H9 (cell line): Measurements from ENCODE around the gene GALR1. TPM values are rescaled to one million over a fixed set of nuclear protein-coding genes. Genes with fewer than 3 reads are reported as not detected.

Experiments
- DNase-seq: peaks from one replicate; pipeline ENCODE4 v3.0.0-alpha.2; 2017
- H2AFZ ChIP-seq: one replicate; pipeline ENCODE4 v1.6.1; 2013; ENCODE audit warnings: mild to moderate bottlenecking, low read length, control low read depth, moderate library complexity
- H2AK5ac ChIP-seq: 2 replicates; pipeline ENCODE4 v1.6.1; 2013; ENCODE audit warnings: low read length, control low read depth, mixed read lengths; ENCODE audit not compliant: insufficient read length
- H2BK120ac ChIP-seq: one replicate; pipeline ENCODE4 v1.6.1; 2013; ENCODE audit warnings: low read depth, mild to moderate bottlenecking, low read length, control low read depth, inconsistent platforms; ENCODE audit not compliant: poor library complexity, severe bottlenecking
- H2BK12ac ChIP-seq: 2 replicates; pipeline ENCODE4 v1.6.1; 2013; ENCODE audit warnings: low read length, control low read depth, mixed read lengths, low read depth; ENCODE audit not compliant: insufficient read length
- H2BK15ac ChIP-seq: 2 replicates; pipeline ENCODE4 v1.6.1; 2013; ENCODE audit warnings: low read depth, low read length, control low read depth
- H2BK20ac ChIP-seq: one replicate; pipeline ENCODE4 v1.6.1; 2013; ENCODE audit warnings: low read depth, mild to moderate bottlenecking, low read length, control low read depth, inconsistent platforms; ENCODE audit not compliant: poor library complexity, severe bottlenecking
- H2BK5ac ChIP-seq: 2 replicates; pipeline ENCODE4 v1.6.1; 2013; ENCODE audit warnings: low read length, control low read depth, mixed read lengths; ENCODE audit not compliant: insufficient read length
- H3K14ac ChIP-seq: 2 replicates; pipeline ENCODE4 v1.6.1; 2013; ENCODE audit warnings: low read length, control low read depth; ENCODE audit not compliant: insufficient read depth
- H3K18ac ChIP-seq: 2 replicates; pipeline ENCODE4 v1.6.1; 2013; ENCODE audit warnings: low read depth, mild to moderate bottlenecking, mixed read lengths, low read length, control low read depth; ENCODE audit not compliant: insufficient read length
- H3K23ac ChIP-seq: 2 replicates; pipeline ENCODE4 v1.6.1; 2013; ENCODE audit warnings: low read length, control low read depth, mixed read lengths, low read depth; ENCODE audit not compliant: insufficient read length
- H3K23me2 ChIP-seq: 2 replicates; pipeline ENCODE4 v1.6.1; 2013; ENCODE audit warnings: low read depth, mild to moderate bottlenecking, mixed read lengths, low read length, control low read depth; ENCODE audit not compliant: insufficient read length, poor library complexity, severe bottlenecking
- H3K27ac ChIP-seq: 2 replicates; pipeline ENCODE4 v1.5.1; 2013; ENCODE audit warnings: low read length, control low read depth, mixed read lengths, low read depth; ENCODE audit not compliant: insufficient read length
- H3K27me3 ChIP-seq: 2 replicates; pipeline ENCODE4 v1.6.1; 2013; ENCODE audit warnings: low read length, control low read depth, inconsistent platforms; ENCODE audit not compliant: insufficient read depth
- H3K4ac ChIP-seq: 2 replicates; pipeline ENCODE4 v1.6.1; 2013; ENCODE audit warnings: low read depth, mild to moderate bottlenecking, control low read depth, inconsistent platforms, low read length, moderate library complexity
- H3K4me1 ChIP-seq: 2 replicates; pipeline ENCODE4 v1.6.1; 2013; ENCODE audit warnings: low read length, control low read depth, inconsistent platforms; ENCODE audit not compliant: insufficient read depth
- H3K4me2 ChIP-seq: 2 replicates; pipeline ENCODE4 v1.6.1; 2013; ENCODE audit warnings: low read length, control low read depth, mixed read lengths; ENCODE audit not compliant: insufficient read length, insufficient read depth
- H3K56ac ChIP-seq: 2 replicates; pipeline ENCODE4 v1.6.1; 2013; ENCODE audit warnings: low read depth, mild to moderate bottlenecking, mixed read lengths, low read length, control low read depth; ENCODE audit not compliant: insufficient read length
- H3K79me1 ChIP-seq: 2 replicates; pipeline ENCODE4 v1.6.1; 2013; ENCODE audit warnings: low read depth, mild to moderate bottlenecking, moderate library complexity, low read length, control low read depth, inconsistent platforms; ENCODE audit not compliant: insufficient read depth, poor library complexity, severe bottlenecking
- H3K79me2 ChIP-seq: 2 replicates; pipeline ENCODE4 v1.6.1; 2013; ENCODE audit warnings: low read length, control low read depth, inconsistent platforms; ENCODE audit not compliant: insufficient read depth
- H3K9ac ChIP-seq: 2 replicates; pipeline ENCODE4 v1.6.1; 2013; ENCODE audit warnings: low read length, control low read depth, mixed read lengths; ENCODE audit not compliant: insufficient read length; ENCODE audit errors: extremely low read depth
- H3K9me3 ChIP-seq: one replicate; pipeline ENCODE4 v1.6.1; 2013; ENCODE audit warnings: low read depth, low read length, inconsistent platforms; ENCODE audit not compliant: control insufficient read depth
- H3T11ph ChIP-seq: one replicate; pipeline ENCODE4 v1.6.1; 2013; ENCODE audit warnings: mild to moderate bottlenecking, low read length, control low read depth, inconsistent platforms
- H4K20me1 ChIP-seq: one replicate; pipeline ENCODE4 v1.6.1; 2013; ENCODE audit not compliant: control insufficient read depth, insufficient read length, insufficient read depth
- H4K5ac ChIP-seq: 2 replicates; pipeline ENCODE4 v1.6.1; 2013; ENCODE audit warnings: low read depth, mild to moderate bottlenecking, mixed read lengths, low read length, control low read depth; ENCODE audit not compliant: insufficient read length
- H4K8ac ChIP-seq: replicated peaks from 2 replicates; pipeline ENCODE4 v1.6.1; 2013; ENCODE audit warnings: low read length, control low read depth, mixed read lengths, low read depth; ENCODE audit not compliant: insufficient read length
- H4K91ac ChIP-seq: 2 replicates; pipeline ENCODE4 v1.6.1; 2013; ENCODE audit warnings: low read depth, mild to moderate bottlenecking, moderate library complexity, mixed read lengths, low read length, control low read depth; ENCODE audit not compliant: insufficient read length
- H3K27ac Mint-ChIP-seq, 3 experiments: 2 replicates in 2 of 3; 3 replicates in 1 of 3; pipeline ENCODE4 v1.8.0; 2020 to 2021; ENCODE audit warnings: mixed read lengths in 3 of 3, mild to moderate bottlenecking in 1 of 3, moderate library complexity in 1 of 3
- H3K27me3 Mint-ChIP-seq: 2 replicates; pipeline ENCODE4 v1.8.0; 2021; ENCODE audit warnings: low read depth, mild to moderate bottlenecking, moderate library complexity, mixed read lengths
- H3K36me3 Mint-ChIP-seq, 3 experiments: 2 replicates in 2 of 3; 3 replicates in 1 of 3; pipeline ENCODE4 v1.8.0; 2020 to 2021; ENCODE audit warnings: low read depth in 3 of 3, mixed read lengths in 3 of 3; ENCODE audit not compliant: insufficient read depth in 1 of 3
- H3K4me1 Mint-ChIP-seq, 2 experiments: 2 replicates each; pipeline ENCODE4 v1.8.0; 2020; ENCODE audit warnings: mixed read lengths in 2 of 2
- H3K4me3 Mint-ChIP-seq, 2 experiments: 2 replicates in 1 of 2; 3 replicates in 1 of 2; pipeline ENCODE4 v1.8.0; 2020 to 2021; ENCODE audit warnings: mild to moderate bottlenecking in 2 of 2, mixed read lengths in 2 of 2, moderate library complexity in 1 of 2
- H3K9me3 Mint-ChIP-seq, 2 experiments: 2 replicates in 1 of 2; 3 replicates in 1 of 2; pipeline ENCODE4 v1.8.0; 2020; ENCODE audit warnings: mild to moderate bottlenecking in 2 of 2, mixed read lengths in 2 of 2, moderate library complexity in 1 of 2
- CTCF ChIP-seq: fragments of 200-600 bp; sonication (generic); conservative IDR thresholded peaks from 3 replicates; pipeline ENCODE4 v1.8.0; 2021; ENCODE audit warnings: antibody characterized with exemption, mild to moderate bottlenecking
- WGBS: extraction: QIAGEN DNeasy Blood & Tissue Kit; methylation state at CpG from one replicate; pipeline ENCODE4 v1.1.7; 2013; ENCODE audit warnings: missing lambda C conversion rate, low lambda C conversion rate, mixed read lengths; ENCODE audit not compliant: insufficient read length; ENCODE audit errors: extremely low coverage; 5-methylcytosine and 5-hydroxymethylcytosine counted together
- total RNA-seq: library from RNA; stranded (reverse); gene quantifications from 2 replicates; pipeline ENCODE4 v1.2.1, GENCODE V29; 2021

The GALR1 gene
- total RNA-seq, 1 experiment from 2014 or later: 0.07 TPM

DNA sequence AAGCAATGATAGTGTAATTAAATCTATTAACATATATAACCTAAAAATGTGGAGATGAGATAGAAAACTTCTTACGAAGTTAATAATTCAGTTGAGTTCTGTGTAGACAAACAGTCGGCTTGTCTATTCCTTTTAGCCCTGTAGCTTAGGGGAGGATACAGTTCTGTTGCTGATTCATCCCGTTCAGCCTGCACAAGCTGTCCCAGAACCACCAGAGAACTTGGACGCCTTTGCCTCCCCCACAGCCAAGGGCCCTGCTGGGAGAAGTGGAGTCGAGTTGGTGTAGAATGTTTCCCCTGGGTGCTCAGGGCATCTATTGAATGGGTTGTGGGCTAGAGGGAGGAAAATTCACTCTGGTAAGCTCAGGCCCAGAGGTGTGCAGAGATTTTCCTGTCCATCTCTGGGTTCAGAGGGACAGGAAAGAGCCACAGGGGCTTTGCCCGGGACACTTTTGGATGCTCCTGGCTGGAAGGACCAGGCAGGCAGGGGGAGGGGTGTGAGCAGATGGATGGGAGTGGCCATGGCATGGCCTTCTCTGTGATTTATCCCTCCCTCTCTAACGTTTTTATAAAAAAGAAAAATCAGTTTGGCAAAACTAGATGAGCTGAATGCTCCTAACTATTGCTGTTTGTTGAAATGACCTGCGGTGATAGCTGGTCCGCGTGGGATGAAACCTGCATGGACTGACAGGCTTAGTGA, 42.8 kb upstream of the GALR1 start:
- Histone ChIP-seq H2BK20ac (no peak overlapping the region), H3K4ac (no peak overlapping the region), H4K8ac (no peak overlapping the region), H3K14ac (no peak overlapping the region), H3T11ph (no peak overlapping the region), H4K5ac (no peak overlapping the region), H2BK15ac (no peak overlapping the region), H4K20me1 (no peaks in the 10 kb centered on the region), H3K27ac (no peak overlapping the region), H3K9ac (no peak overlapping the region), H3K23me2 (peaks cover 4% of the 10 kb centered on the region), H3K79me1 (no peaks in the 10 kb centered on the region), H2BK5ac (no peak overlapping the region), H2AK5ac (no peak overlapping the region), H3K4me1 (no peaks in the 10 kb centered on the region), H3K18ac (no peak overlapping the region), H3K23ac (no peak overlapping the region), H4K91ac (no peak overlapping the region), H2BK12ac (no peak overlapping the region), H3K4me2 (no peak overlapping the region), H3K56ac (no peak overlapping the region), H3K9me3 (no peaks in the 10 kb centered on the region), H3K27me3 (no peaks in the 10 kb centered on the region), H2AFZ (no peak overlapping the region), H3K79me2 (no peaks in the 10 kb centered on the region), H2BK120ac (no peak overlapping the region)
- H3K4me3 Mint-ChIP-seq: no peak overlapping the region
- H3K36me3 Mint-ChIP-seq: no peaks in the 10 kb centered on the region
- peaks cover 2% of the 10 kb centered on the region for H3K27me3 Mint-ChIP-seq
- TF ChIP-seq CTCF: no peak
- DNase-seq: no peak
- H3K27ac Mint-ChIP-seq: no peak overlapping the region; a peak in 1 of 7 replicates
- WGBS: no CpG with 5 or more reads among the region's 10 CpGs
- H3K9me3 Mint-ChIP-seq: no peaks in the 10 kb centered on the region
- 0 out of 4 replicates have a peak, but pooled peaks cover 3 to 5% of the 10 kb centered on the region in 2 experiments for H3K4me1 Mint-ChIP-seq
